Heart right ventricle (tissue), 16 donors: ENCODE data around the gene RAPGEF2. TPM values are rescaled to one million over a fixed set of nuclear protein-coding genes. Genes with fewer than 3 reads are reported as not detected.

Source experiments
- ATAC-seq, 8 donors: fragments of 200-7000 bp; cut with Tn5 transposase; one replicate each; pipeline ENCODE4 v1.9.1; 2020; ENCODE audit warnings: mild to moderate bottlenecking in 8 of 8, moderate library complexity in 8 of 8, moderate number of reproducible peaks in 1 of 8
- DNase-seq, 2 donors: peaks; one replicate each; pipeline ENCODE4 v3.0.0-alpha.2; 2020
- H3K27ac ChIP-seq, 10 donors: fragments of 200-600 bp; sonication (generic) in 2 of 10; one replicate each; pipeline versions ENCODE4 v1.5.0 to v1.8.0; 2020 to 2022; ENCODE audit warnings: mild to moderate bottlenecking in 3 of 10
- H3K27me3 ChIP-seq, 7 donors: fragments of 200-600 bp; one replicate each; pipeline ENCODE4 v1.8.0; 2021 to 2022; ENCODE audit warnings: mild to moderate bottlenecking in 2 of 7
- H3K36me3 ChIP-seq, 9 donors: fragments of 200-600 bp; sonication (generic) in 1 of 9; one replicate each; pipeline versions ENCODE4 v1.5.0 to v1.8.0; 2020 to 2022; ENCODE audit warnings: mild to moderate bottlenecking in 2 of 9
- H3K4me1 ChIP-seq, 9 donors: fragments of 200-600 bp; sonication (generic) in 1 of 9; one replicate each; pipeline versions ENCODE4 v1.5.0 to v1.8.0; 2020 to 2022; ENCODE audit warnings: mild to moderate bottlenecking in 4 of 9
- H3K4me3 ChIP-seq, 10 donors: fragments of 200-600 bp; sonication (generic) in 2 of 10; one replicate each; pipeline versions ENCODE4 v1.5.0 to v1.8.0; 2020 to 2022; ENCODE audit warnings: mild to moderate bottlenecking in 7 of 10, moderate library complexity in 2 of 10
- H3K9me3 ChIP-seq, 11 donors: fragments of 200-600 bp in 10 of 11; sonication (generic) in 2 of 11; one replicate each; pipeline versions ENCODE4 v1.5.0 to v1.8.0; 2013 to 2022; ENCODE audit warnings: mild to moderate bottlenecking in 2 of 11, control low read depth in 1 of 11, moderate library complexity in 1 of 11
- CTCF ChIP-seq, 9 donors: fragments of 200-600 bp; sonication (generic) in 2 of 9; IDR thresholded peaks; one replicate each; pipeline versions ENCODE4 v1.5.0 to v1.8.0; 2021 to 2022; ENCODE audit warnings: antibody characterized with exemption in 9 of 9, mild to moderate bottlenecking in 5 of 9, moderate library complexity in 1 of 9
- WGBS, 2 donors: extraction: QIAGEN DNeasy Blood & Tissue Kit; methylation state at CpG; one replicate each; pipeline ENCODE4 v1.1.7; 2013; ENCODE audit warnings: inconsistent platforms in 1 of 2; 5-methylcytosine and 5-hydroxymethylcytosine counted together
- intact Hi-C, 10 donors: fragments of 100-400 bp; cut with DNase I; formaldehyde crosslinking; loops; one replicate each; pipeline versions ENCODE4 v1.11.1 to v1.14.2; 2022
- polyA plus RNA-seq, 2 donors: library from polyadenylated mRNA; stranded (reverse); fragments of 200-250 nt; gene quantifications; one replicate each; pipeline ENCODE4 v1.2.3, GENCODE V29; 2013
- total RNA-seq, 10 donors: library from RNA; stranded (reverse); fragmentation: NEBNext Ultra II Directional in 3 of 10; extraction: Animal tissue kit (Norgen Biotek cat#: 25700) in 3 of 10; gene quantifications; one replicate each; pipeline versions ENCODE4 v1.2.1 to v1.2.4, GENCODE V29; 2021 to 2023
- donor health status: Arrhythmogenic right ventricular cardiomyopathy.
- donor health status: ischemic (EF 13 %, LVEDD 7.1; RV severe dilation, severe dysfunction).
- donor health status: healthy with polysubstance abuse.
- donor health status: DM: no; HTN: yes; CAD: no.
- donor health status: DM: no; HTN: no; CAD: no.
- donor health status: ischemic (EF 25% LVEDD 6.9; RV normal size, moderate dysfunction).
- donor health status: ischemic (EF 25% LVEDD 5.7; RV mildly dilated, moderate dysfunction).
- donor health status: healthy.
- donor health status: DM: yes; HTN: yes; CAD: no.
- donor health status: Ischemic cardiomyopathy.
- donor health status: ischemic (EF 35%, LVEDD 5.7; RV mildly dilated, moderate dysfunction).
- donor health status: nonischemic (EF 11% LVEDD 7.7; RV severe dilation, severe dysfunction).
- donor health status: DM: yes; HTN: yes; CAD: no.
- donor health status: PGD.
- donor health status: ischemic (EF 29% LVEDD 5.4; RV normal size, mild dysfunction).
- donor health status: nonischemic (EF 23%, LVEDD 6.1; RV moderate dilation, normal function).

RAPGEF2 gene
- total and polyA plus RNA-seq, 12 donors: 9.2 to 68.8 (median 53.7) TPM

- no peak for TF ChIP-seq CTCF (IDR thresholded peaks at IDR 0.05)
- H3K36me3 ChIP-seq: peaks cover 0 to 100% (median 69%) of the 10 kb centered on the region in 9 donors
- WGBS, 2 donors: 93 to 95% methylated on average over 8 of the region's 8 CpGs
- no peaks in the 10 kb centered on the region for H3K9me3 ChIP-seq
- intact Hi-C loops: loop anchor here in 1 of 10 donors (10.0 kb wide), 1 partner anchor 87 kb away; no protein-coding TSS in a partner anchor
- H3K4me3 ChIP-seq: no peak overlapping the region
- peak overlapping the region in 2 of 10 donors; percentile 4 to 36 for H3K27ac ChIP-seq
- no peak for ATAC-seq
- H3K4me1 ChIP-seq: peaks cover 0 to 45% (median 5%) of the 10 kb centered on the region in 9 donors
- no peaks in the 10 kb centered on the region for H3K27me3 ChIP-seq
- no peak for DNase-seq
Measured at GRCh38 chr4:159357350-159357749, 254.5 kb downstream of the RAPGEF2 start.

GRCh38 chr4:159358226-159358625 lies 255.3 kb downstream of the RAPGEF2 start:
- intact Hi-C loops: loop anchor here in 2 of 10 donors (1.0 to 10.0 kb wide), 2 partner anchors 73 to 87 kb away; no protein-coding TSS in a partner anchor

GRCh38 chr4:159360549-159360948 lies 257.7 kb downstream of the RAPGEF2 start:
- DNase-seq (no peak), ATAC-seq (peak in 3 of 8 donors; percentile 10 to 29 (median 29))
- no peak for TF ChIP-seq CTCF (IDR thresholded peaks at IDR 0.05)
- intact Hi-C loops: loop anchor here in 4 of 10 donors (10.0 kb wide), 3 partner anchors 64 to 84 kb away; no protein-coding TSS in a partner anchor
- 80 to 88% methylated on average over 3 of the region's 3 CpGs for WGBS, 2 donors
- H3K4me3 ChIP-seq: no peak overlapping the region
- H3K36me3 ChIP-seq: peaks cover 0 to 83% (median 46%) of the 10 kb centered on the region in 9 donors
- no peaks in the 10 kb centered on the region for H3K27me3 ChIP-seq
- peaks cover 0 to 22% (median 8%) of the 10 kb centered on the region in 9 donors for H3K4me1 ChIP-seq
- no peaks in the 10 kb centered on the region for H3K9me3 ChIP-seq
- peak overlapping the region in 1 of 10 donors; percentile 3 for H3K27ac ChIP-seq

More at GRCh38 chr4:159358226-159358625, 255.3 kb downstream of the RAPGEF2 start:
- H3K27ac ChIP-seq: peak overlapping the region in 7 of 10 donors; percentile 2 to 55 (median 15)
- ATAC-seq (peak in 2 of 8 donors; percentile 19 to 21), DNase-seq (no peak)
- 63 to 64% methylated on average over 2 of the region's 2 CpGs for WGBS, 2 donors
- no peaks in the 10 kb centered on the region for H3K27me3 ChIP-seq
- H3K4me1 ChIP-seq: peaks cover 0 to 36% (median 5%) of the 10 kb centered on the region in 9 donors
- peaks cover 0 to 100% (median 67%) of the 10 kb centered on the region in 9 donors for H3K36me3 ChIP-seq
- H3K4me3 ChIP-seq: no peak overlapping the region
- no peak for TF ChIP-seq CTCF (IDR thresholded peaks at IDR 0.05)
- no peaks in the 10 kb centered on the region for H3K9me3 ChIP-seq

GRCh38 chr4:159363361-159363760 lies 260.5 kb downstream of the RAPGEF2 start:
- H3K27ac ChIP-seq: peak overlapping the region in 1 of 10 donors; percentile 29
- no peaks in the 10 kb centered on the region for H3K27me3 ChIP-seq
- peaks cover 0 to 55% (median 23%) of the 10 kb centered on the region in 9 donors for H3K36me3 ChIP-seq
- WGBS, 2 donors: 97 to 99% methylated on average over 3 of the region's 3 CpGs
- intact Hi-C loops: loop anchor here in 4 of 10 donors (10.0 kb wide), 3 partner anchors 61 to 81 kb away; no protein-coding TSS in a partner anchor
- no peak for TF ChIP-seq CTCF (IDR thresholded peaks at IDR 0.05)
- no peak overlapping the region for H3K4me3 ChIP-seq
- no peak for DNase-seq
- peaks cover 0 to 39% (median 9%) of the 10 kb centered on the region in 9 donors for H3K4me1 ChIP-seq
- H3K9me3 ChIP-seq: no peaks in the 10 kb centered on the region
- ATAC-seq: no peak
